Adipocyte (in vitro differentiated cells): Measurements from ENCODE around the gene EIF4B.

ENCODE experiments used
- DNase-seq: peaks from one replicate; pipeline ENCODE4 v3.0.0-alpha.2; 2015; ENCODE audit warnings: low read depth
- H3K27me3 ChIP-seq: replicated peaks from 2 replicates; pipeline ENCODE4 v1.7.0; 2013; ENCODE audit warnings: mild to moderate bottlenecking, low read length, moderate library complexity; ENCODE audit not compliant: control insufficient read depth, insufficient read depth
- H3K36me3 ChIP-seq: 2 replicates; pipeline ENCODE4 v1.7.0; 2013; ENCODE audit warnings: low read length, mild to moderate bottlenecking, moderate library complexity; ENCODE audit not compliant: control insufficient read depth, insufficient read depth, severe bottlenecking
- H3K4me1 ChIP-seq: 2 replicates; pipeline ENCODE4 v1.7.0; 2013; ENCODE audit warnings: mild to moderate bottlenecking, low read length, moderate library complexity; ENCODE audit not compliant: control insufficient read depth, insufficient read depth
- H3K4me3 ChIP-seq: 2 replicates; pipeline ENCODE4 v1.7.0; 2013; ENCODE audit warnings: mild to moderate bottlenecking, low read length, moderate library complexity
- H3K9ac ChIP-seq: 2 replicates; pipeline ENCODE4 v1.7.0; 2013; ENCODE audit warnings: mild to moderate bottlenecking, low read length, moderate library complexity
- H3K9me3 ChIP-seq: 2 replicates; pipeline ENCODE4 v1.7.0; 2013; ENCODE audit warnings: mild to moderate bottlenecking, low read length, moderate library complexity; ENCODE audit not compliant: control insufficient read depth

EIF4B gene

DNA sequence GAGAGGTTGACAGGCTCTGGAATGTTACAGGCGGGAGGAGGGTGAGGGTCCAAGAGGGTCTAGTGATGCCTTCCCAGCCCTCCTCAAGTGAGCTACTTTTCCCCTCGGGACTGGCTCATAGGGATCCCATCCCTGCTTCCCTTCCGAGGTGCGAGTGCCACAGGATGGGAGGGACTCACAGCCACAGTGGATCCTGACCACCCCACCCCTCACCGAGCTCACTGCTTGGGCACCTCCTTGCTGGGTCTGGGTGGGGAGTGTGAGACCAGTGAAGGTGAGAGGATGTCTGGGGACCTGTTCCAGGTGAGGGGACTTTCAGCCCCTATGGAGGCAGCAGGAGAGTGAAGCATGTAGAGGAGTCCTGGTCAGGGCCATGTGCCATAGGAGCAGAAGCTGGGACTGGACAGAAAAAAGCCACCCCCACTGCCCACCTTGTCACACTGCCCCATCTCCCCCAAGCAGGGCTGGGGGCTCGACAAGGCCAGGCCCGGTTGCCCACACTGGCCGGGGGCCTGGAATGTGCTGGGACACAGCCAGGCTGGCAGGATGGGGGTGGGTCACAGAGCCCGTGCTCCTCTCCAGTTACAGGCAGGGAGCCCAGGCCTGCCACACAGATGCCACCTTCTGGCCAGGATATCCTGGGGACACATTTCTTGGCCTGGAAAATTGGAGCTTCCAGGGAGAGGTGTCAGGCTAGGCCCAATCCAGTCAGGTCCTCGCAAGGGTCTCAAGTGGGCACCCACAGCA is 42.0 kb downstream of the EIF4B start:
- Histone ChIP-seq H3K9ac (peak overlapping the region; percentile 100), H3K27me3 (no peaks in the 10 kb centered on the region), H3K36me3 (peaks cover 5% of the 10 kb centered on the region), H3K4me1 (peaks cover 62% of the 10 kb centered on the region), H3K4me3 (peak overlapping the region; percentile 95), H3K9me3 (no peaks in the 10 kb centered on the region)
- peak; percentile 70 for DNase-seq

DNA sequence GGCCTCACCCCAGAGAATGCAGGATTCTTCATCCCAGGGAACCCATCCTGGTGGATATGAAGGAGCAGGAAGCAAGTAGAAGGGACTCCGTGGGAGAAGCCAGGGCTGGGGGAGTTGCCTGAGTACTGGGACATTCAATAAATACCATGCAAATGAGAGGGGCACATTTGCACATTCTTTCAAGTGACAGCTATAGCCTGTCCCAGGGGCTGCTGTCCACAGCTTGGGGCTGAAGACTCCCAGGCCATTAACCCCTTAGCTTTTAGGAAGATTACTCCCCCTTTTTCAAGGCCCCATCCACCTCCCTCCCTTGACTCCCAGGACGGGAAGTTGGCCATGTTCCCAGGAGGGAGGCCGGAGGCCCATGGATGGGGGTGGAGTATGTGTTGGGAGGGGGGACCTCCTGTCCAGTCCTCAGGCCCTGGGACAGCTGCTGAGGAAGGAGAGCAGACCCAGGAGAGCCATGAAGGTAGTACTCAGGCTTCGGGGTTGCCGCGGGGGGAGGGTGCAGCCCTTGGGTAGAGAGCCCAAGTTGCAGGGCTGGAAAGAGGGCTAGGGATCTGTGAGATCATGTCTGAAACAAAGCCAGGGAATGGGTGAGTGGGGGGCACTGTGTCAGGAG is 42.6 kb downstream of the EIF4B start:
- H3K9ac ChIP-seq, result peak overlapping the region; percentile 100
- no peaks in the 10 kb centered on the region for H3K27me3 ChIP-seq
- DNase-seq, result peak; percentile 84
- H3K4me3 ChIP-seq, result peak overlapping the region; percentile 95
- peaks cover 67% of the 10 kb centered on the region for H3K4me1 ChIP-seq
- no peaks in the 10 kb centered on the region for H3K9me3 ChIP-seq
- peaks cover 12% of the 10 kb centered on the region for H3K36me3 ChIP-seq

DNA sequence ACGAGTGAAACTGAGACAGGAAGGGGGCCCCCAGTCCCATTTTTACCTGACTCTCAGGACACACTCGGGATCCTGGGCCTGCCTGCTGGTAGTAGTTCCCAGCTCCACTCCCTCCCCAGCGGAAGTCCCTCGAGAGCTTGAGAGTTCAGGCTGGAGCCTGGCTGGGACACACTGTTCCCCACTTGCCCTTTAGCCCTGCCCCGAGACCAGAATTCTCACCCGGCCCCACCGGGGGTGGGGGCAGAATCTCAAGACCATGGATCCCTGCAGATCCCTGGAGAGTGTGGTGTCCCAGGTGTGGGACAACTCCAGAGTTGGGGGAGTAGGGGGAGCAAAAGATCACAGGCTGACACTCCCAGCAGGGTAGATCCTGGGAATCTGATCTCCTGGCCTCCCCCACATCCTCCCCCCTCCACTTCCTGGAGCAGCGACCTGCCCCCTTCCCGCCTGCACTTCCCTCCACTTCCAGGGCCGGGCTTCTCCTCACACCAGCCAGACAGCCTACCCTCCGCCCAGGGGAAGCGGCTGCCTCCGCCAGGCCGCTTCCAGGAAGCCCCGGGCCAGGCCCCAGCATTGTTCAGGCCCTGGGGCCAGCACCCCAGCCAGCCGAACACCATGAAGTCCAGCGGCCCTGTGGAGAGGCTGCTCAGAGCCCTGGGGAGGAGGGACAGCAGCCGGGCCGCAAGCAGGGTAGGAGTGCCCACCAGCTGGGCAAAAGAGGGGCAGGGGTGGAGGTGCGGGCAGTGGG is 43.5 kb downstream of the EIF4B start, which contains the start of gene TNS2:
Gene TNS2 (plus strand): TSS at position 495 of the 748 bp plus-strand sequence. CDS start 121 bp downstream, at position 616.
- H3K27me3 ChIP-seq, result no peaks in the 10 kb centered on the region
- H3K9ac ChIP-seq, result peak within 1 kb of the TSS; percentile 100
- H3K36me3 ChIP-seq, result peaks cover 16% of the 10 kb centered on the region
- peaks cover 63% of the 10 kb centered on the region for H3K4me1 ChIP-seq
- H3K9me3 ChIP-seq, result no peaks in the 10 kb centered on the region
- DNase-seq, result peak; percentile 57
- H3K4me3 ChIP-seq, result peak within 1 kb of the TSS; percentile 95

DNA sequence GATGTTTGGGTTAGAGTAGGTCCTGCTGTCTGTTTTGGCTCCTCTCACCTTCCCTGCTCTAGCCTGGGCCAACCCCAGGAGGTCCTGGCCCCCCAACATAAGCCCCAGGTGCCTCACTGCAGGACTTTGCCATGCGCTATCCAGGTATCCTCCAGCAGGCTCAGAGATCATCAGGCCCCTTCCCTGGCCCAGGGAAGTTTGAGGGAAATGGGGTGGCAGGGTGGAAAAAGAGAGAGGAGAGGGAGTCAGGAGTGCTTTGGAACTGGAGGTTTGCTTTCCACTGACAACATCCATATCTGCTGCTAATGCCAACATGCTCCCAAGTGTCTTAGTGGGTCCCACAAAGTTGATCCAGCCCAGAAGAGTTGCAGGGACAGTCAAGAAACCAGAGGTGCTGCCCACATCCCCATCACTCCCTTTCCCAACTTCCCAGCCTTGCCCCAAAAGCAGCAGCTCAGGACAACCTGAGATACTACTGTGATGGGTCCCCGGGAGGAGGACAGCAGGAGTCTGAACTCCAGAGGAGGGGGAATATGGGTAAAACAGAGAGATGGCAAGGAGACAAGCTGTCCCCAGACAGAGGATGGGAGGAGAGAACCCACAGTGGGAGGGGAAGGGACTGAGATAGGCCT is 44.3 kb downstream of the EIF4B start:
- peaks cover 63% of the 10 kb centered on the region for H3K4me1 ChIP-seq
- H3K36me3 ChIP-seq, result peaks cover 23% of the 10 kb centered on the region
- no peaks in the 10 kb centered on the region for H3K9me3 ChIP-seq
- H3K9ac ChIP-seq, result peak overlapping the region; percentile 100
- H3K27me3 ChIP-seq, result no peaks in the 10 kb centered on the region
- no peak for DNase-seq
- peak overlapping the region; percentile 95 for H3K4me3 ChIP-seq

DNA sequence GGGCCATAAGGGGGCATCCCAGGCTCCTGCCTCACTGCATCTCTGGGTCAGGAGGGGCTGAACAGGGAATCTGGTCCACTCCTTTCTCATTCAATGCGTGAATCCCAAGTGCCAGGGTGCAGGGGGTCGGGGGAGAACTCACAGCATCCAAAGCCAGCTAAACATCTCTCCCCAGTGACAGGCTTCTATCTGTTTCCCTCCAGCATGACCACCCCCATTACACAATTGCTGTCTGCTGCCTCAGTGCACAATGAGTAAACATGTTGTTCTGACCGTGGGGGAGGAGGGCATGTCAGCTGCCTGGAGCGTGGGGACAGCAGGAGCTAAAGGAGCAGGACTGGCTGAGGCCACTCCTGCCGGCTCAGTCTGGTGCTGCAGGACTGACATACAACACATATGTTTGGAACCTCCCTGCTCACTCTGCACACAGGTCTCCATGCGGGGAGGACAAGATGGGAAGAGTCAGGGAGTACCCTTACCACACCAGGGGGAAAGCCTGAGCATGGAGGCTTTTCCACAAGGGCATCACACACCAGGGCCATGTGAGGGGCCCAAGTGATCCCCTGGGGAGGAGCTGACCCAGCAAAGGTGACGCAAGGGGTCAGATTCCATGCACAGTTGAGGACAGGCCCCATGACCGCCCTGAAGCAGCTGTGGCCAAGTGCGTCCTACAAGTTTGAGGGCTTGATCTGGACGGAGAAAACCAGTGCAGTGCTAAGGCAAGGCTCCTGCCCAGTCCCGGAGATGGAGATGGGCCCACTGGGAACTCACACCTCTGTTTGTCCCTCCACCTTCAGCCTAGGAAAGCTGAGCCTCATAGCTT is 45.0 kb downstream of the EIF4B start:
- H3K27me3 ChIP-seq, result no peaks in the 10 kb centered on the region
- H3K4me3 ChIP-seq, result peak overlapping the region; percentile 95
- H3K9ac ChIP-seq, result peak overlapping the region; percentile 100
- H3K9me3 ChIP-seq, result no peaks in the 10 kb centered on the region
- H3K36me3 ChIP-seq, result peaks cover 30% of the 10 kb centered on the region
- peaks cover 63% of the 10 kb centered on the region for H3K4me1 ChIP-seq
- peak; percentile 84 for DNase-seq

DNA sequence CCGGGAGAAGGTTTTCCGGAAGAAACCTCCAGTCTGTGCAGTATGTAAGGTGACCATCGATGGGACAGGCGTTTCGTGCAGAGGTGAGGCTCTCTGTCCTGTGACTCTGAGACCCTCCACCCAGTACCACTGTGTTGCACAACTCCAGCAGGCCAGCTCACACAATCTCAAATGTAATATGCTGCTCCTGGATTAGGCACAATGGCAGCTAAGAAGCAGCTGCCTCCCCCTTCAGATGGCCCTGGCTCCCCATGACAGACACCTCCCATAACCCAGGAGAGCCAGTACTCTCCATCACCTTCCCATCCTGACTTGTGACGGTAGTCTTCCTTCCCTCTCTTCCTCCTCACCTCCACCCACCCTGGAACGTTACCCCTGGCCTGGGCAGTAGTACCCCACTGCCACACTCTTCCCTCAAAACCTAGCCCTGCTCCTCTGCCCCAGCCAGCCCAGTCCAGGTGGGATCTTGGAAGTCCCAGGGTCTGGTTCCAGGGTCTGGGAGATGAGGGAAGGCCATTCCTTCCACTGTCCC is 45.7 kb downstream of the EIF4B start:
- H3K36me3 ChIP-seq, result peaks cover 37% of the 10 kb centered on the region
- H3K9me3 ChIP-seq, result no peaks in the 10 kb centered on the region
- no peak for DNase-seq
- peaks cover 67% of the 10 kb centered on the region for H3K4me1 ChIP-seq
- peak overlapping the region; percentile 100 for H3K9ac ChIP-seq
- no peaks in the 10 kb centered on the region for H3K27me3 ChIP-seq
- peak overlapping the region; percentile 95 for H3K4me3 ChIP-seq

DNA sequence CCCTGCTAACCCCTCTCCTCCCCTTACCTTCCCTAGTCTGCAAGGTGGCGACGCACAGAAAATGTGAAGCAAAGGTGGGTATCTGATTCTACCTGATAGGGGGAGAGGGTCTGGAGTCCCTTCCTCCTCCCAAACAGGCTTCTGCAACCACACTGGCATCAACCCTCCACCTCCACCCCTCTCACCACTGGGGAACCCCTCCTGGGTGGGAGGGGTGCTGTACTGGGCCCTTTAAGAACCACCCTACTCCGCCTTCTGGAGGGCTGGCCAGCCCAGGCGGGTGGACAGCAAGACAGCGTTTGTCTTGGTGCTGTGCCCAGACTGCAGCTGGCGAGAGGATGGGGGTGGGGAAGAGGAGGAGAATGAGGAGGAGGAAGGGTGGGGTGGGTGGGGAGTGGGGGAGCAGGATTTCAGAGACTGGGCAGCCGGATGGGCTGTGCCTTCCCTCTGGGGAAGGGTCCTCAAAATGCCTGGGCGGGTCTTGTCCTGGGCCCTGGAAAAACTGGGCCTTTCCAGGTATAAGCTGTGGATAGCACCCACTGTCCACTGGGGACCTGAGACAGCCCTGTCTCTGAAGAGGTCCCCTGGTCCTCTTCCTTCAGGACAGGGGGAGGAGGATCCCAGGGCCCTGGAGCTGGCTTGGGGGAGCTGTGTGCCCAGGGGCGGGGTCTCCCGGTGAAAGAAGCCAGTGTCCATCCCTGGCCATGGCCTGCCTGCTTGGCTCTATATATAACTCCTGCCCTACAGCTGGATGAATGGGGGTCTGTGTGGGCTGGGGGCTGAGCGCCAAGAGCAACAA is 46.4 kb downstream of the EIF4B start:
- peak; percentile 92 for DNase-seq
- Histone ChIP-seq H3K9ac (peak overlapping the region; percentile 100), H3K4me1 (peaks cover 67% of the 10 kb centered on the region), H3K36me3 (peaks cover 44% of the 10 kb centered on the region), H3K9me3 (no peaks in the 10 kb centered on the region), H3K27me3 (no peaks in the 10 kb centered on the region), H3K4me3 (peak overlapping the region; percentile 95)

DNA sequence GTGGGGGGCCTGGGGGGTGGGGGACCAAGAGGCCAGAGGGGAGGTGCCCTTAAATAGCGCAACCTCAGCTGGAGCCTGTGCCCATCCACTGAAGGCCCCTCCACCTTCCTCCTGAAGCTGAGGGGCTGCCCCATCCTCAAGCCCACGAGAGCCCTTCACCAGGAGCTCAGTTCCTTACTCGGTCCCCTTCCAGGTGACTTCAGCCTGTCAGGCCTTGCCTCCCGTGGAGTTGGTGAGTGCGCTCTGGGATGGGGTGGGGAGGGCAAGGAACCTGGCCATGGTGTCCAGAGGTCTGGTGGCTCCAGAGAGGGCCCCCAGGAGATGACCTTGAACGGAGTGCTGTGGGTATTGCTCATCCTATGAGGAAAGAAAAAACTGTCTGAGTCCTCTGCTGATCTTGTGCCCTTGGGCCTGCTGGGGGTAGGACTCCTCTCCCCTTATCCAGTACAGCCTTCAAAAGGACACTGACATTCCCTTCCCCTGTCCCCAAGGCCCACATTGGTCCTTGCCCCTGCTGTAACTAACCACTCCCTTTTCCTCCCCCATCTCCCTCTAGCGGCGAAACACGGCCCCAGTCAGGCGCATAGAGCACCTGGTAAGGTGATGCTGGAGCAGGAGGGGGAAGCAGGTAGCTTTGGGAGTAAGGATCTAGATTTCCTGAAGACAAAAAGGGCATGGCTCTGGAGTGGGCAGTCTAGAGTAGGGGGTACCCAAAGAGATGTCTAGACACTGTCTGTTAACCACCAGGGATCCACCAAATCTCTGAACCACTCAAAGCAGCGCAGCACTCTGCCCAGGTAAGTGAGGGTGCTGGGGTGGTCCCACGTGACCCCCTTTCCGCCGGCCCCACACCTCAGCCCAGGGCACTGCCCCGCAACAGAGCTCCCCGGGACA is 47.2 kb downstream of the EIF4B start:
- Histone ChIP-seq H3K9ac (peak overlapping the region; percentile 85), H3K36me3 (peaks cover 52% of the 10 kb centered on the region), H3K4me3 (peak overlapping the region; percentile 62), H3K27me3 (no peaks in the 10 kb centered on the region), H3K4me1 (peaks cover 60% of the 10 kb centered on the region), H3K9me3 (no peaks in the 10 kb centered on the region)
- peak; percentile 53 for DNase-seq

DNA sequence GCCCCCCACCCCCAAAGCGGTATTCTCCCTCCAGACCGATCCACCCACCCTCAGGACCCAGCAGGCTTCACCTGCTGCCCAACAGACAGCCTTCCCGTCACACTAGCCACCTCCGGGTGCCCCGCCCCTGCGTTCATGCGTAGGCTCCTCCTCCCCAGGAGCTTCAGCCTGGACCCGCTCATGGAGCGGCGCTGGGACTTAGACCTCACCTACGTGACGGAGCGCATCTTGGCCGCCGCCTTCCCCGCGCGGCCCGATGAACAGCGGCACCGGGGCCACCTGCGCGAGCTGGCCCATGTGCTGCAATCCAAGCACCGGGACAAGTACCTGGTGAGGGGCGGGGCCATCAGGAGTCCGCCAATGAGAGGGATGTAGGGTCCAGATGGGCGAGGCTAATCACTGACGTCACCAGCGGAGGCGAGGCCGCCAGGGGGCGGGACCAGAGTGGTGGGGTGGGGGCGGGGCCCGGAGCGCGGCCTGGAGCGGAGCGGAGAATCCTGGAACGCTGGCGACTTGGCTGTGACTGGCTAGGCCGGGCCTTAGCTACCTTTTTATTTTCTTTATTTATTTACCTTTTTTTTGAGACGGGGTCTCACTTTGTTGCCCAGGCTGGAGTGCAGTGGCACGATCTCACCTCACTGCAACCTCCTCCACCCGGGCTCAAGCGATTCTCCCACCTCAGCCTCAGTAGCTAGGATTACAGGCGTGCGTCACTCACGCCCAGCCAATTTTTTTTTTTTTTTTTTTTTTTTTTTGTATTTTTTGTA is 48.0 kb downstream of the EIF4B start:
- Histone ChIP-seq H3K9me3 (no peaks in the 10 kb centered on the region), H3K4me3 (peak overlapping the region; percentile 62), H3K27me3 (no peaks in the 10 kb centered on the region), H3K36me3 (peaks cover 59% of the 10 kb centered on the region), H3K9ac (peak overlapping the region; percentile 85), H3K4me1 (peaks cover 54% of the 10 kb centered on the region)
- peak; percentile 80 for DNase-seq
